H1 (cell line): ENCODE data around the gene DHRS1. TPM values are rescaled to one million over a fixed set of nuclear protein-coding genes. Genes with fewer than 3 reads are reported as not detected.

Experiments used
- CREB1 ChIP-seq: IDR thresholded peaks from 2 replicates; pipeline ENCODE4 v1.6.1; 2012; ENCODE audit warnings: inconsistent platforms
- E2F6 ChIP-seq: IDR thresholded peaks from 2 replicates; pipeline ENCODE4 v1.6.1; 2012; ENCODE audit warnings: inconsistent platforms
- KDM4A ChIP-seq: IDR thresholded peaks from one replicate; pipeline ENCODE4 v1.7.1; 2012; ENCODE audit warnings: low read depth, mild to moderate bottlenecking, moderate library complexity, low read length, inconsistent platforms; ENCODE audit not compliant: severe bottlenecking
- SP4 ChIP-seq: IDR thresholded peaks from 2 replicates; pipeline ENCODE4 v1.6.1; 2012; ENCODE audit warnings: low read length, inconsistent platforms
- USF2 ChIP-seq: IDR thresholded peaks from 2 replicates; pipeline ENCODE4 v1.6.1; 2011; ENCODE audit warnings: low read length, improper control_type of control experiment
- polyA plus RNA-seq, 7 experiments: library from polyadenylated mRNA; depleted of rRNA in 3 of 7; stranded (reverse) in 5 of 7; unstranded in 2 of 7; fragments of >200 nt in 5 of 7; fragments of 200-250 nt in 2 of 7; gene quantifications; 1 replicate in 5 of 7; 2 replicates in 1 of 7; 4 replicates in 1 of 7; pipeline versions ENCODE4 v1.2.1 to v1.2.3, GENCODE V29; 2011 to 2013; ENCODE audit warnings: missing spikeins in 2 of 7, mixed read lengths in 2 of 7
- total RNA-seq: library from RNA; stranded (reverse); fragmentation: NEBNext Ultra II Directional; extraction: Animal tissue kit (Norgen Biotek cat#: 25700); gene quantifications from 2 replicates; pipeline ENCODE4 v1.2.1, GENCODE V29; 2021

Gene DHRS1
- total and polyA plus RNA-seq, 2 of the 8 experiments (the other 6 are each of a cell fraction or from before 2014, with no cell fraction given): 8.8 to 31.7 TPM

GRCh38 chr14:24330973-24331674 is 31.5 kb upstream of the DHRS1 start (continued):
- TF ChIP-seq E2F6 (no peak), SP4 (no peak), CREB1 (no peak), KDM4A (no peak), USF2 (no peak)
